Mucosa of descending colon (tissue), 3 donors: ENCODE measurements around the gene COMT. TPM values are rescaled to one million over a fixed set of nuclear protein-coding genes. Genes with fewer than 3 reads are reported as not detected.

Experiments used
- ATAC-seq: fragments of 200-7000 bp; cut with Tn5 transposase; one replicate; pipeline ENCODE4 v1.9.1; 2020; ENCODE audit warnings: mild to moderate bottlenecking, moderate library complexity
- DNase-seq, 3 donors: peaks; one replicate each; pipeline ENCODE4 v3.0.0-alpha.2; 2020
- H3K36me3 ChIP-seq: fragments of 200-600 bp; one replicate; pipeline ENCODE4 v1.8.0; 2021; ENCODE audit warnings: low read depth, mild to moderate bottlenecking
- H3K4me1 ChIP-seq: fragments of 200-600 bp; one replicate; pipeline ENCODE4 v1.8.0; 2021; ENCODE audit warnings: low read depth, mild to moderate bottlenecking
- H3K4me3 ChIP-seq: fragments of 200-600 bp; one replicate; pipeline ENCODE4 v1.8.0; 2021; ENCODE audit warnings: mild to moderate bottlenecking
- H3K9me3 ChIP-seq: fragments of 200-600 bp; one replicate; pipeline ENCODE4 v1.8.0; 2021; ENCODE audit warnings: mild to moderate bottlenecking
- CTCF ChIP-seq: fragments of 200-600 bp; IDR thresholded peaks from one replicate; pipeline ENCODE4 v1.8.0; 2022; ENCODE audit warnings: antibody characterized with exemption, mild to moderate bottlenecking
- intact Hi-C, 2 donors: fragments of 100-400 bp; cut with DNase I in 1 of 2; cut with micrococcal nuclease in 1 of 2; formaldehyde crosslinking; loops; one replicate each; pipeline versions ENCODE4 v1.11.0 to v1.11.1; 2022; cut with DNase I, micrococcal nuclease
- total RNA-seq, 3 donors: library from RNA; stranded (reverse); fragmentation: NEBNext Ultra II Directional in 2 of 3; extraction: Animal tissue kit (Norgen Biotek cat#: 25700) in 2 of 3; gene quantifications; one replicate each; pipeline versions ENCODE4 v1.2.1 to v1.2.4, GENCODE V29; 2021 to 2023
- donor health status: DM: no; HTN: no; CAD: no; lungs with moderate emphysema.
- donor health status: DM: no; HTN: no; CAD: no.
- donor health status: DM: no; HTN: yes; CAD: no.

COMT gene
- total RNA-seq, 3 donors from 2014 or later: 61.2 to 88.7 (median 70.7) TPM

GRCh38 chr22:19998991-19999820 is 57.6 kb downstream of the COMT start:
- no peak for TF ChIP-seq CTCF
- ATAC-seq (no peak), DNase-seq (peak in 2 of 3 donors; percentile 20 to 39)
- no peaks in the 10 kb centered on the region for H3K4me1 ChIP-seq
- H3K9me3 ChIP-seq: peaks cover 5% of the 10 kb centered on the region
- H3K36me3 ChIP-seq: no peaks in the 10 kb centered on the region
- intact Hi-C loops: no loop called here
- H3K4me3 ChIP-seq: no peak overlapping the region

GRCh38 chr22:20000246-20001081 is 58.9 kb downstream of the COMT start:
- intact Hi-C loops: no loop called here
- Histone ChIP-seq H3K36me3 (no peaks in the 10 kb centered on the region), H3K9me3 (peaks cover 5% of the 10 kb centered on the region), H3K4me1 (no peaks in the 10 kb centered on the region), H3K4me3 (no peak overlapping the region)
- TF ChIP-seq CTCF: no peak
- ATAC-seq (peak; percentile 9), DNase-seq (peak in 2 of 3 donors; percentile 17 to 46)

GRCh38 chr22:20001082-20001638 is 59.6 kb downstream of the COMT start:
- no peak overlapping the region for H3K4me3 ChIP-seq
- no peaks in the 10 kb centered on the region for H3K36me3 ChIP-seq
- peaks cover 5% of the 10 kb centered on the region for H3K9me3 ChIP-seq
- H3K4me1 ChIP-seq: no peaks in the 10 kb centered on the region
- no peak for TF ChIP-seq CTCF
- DNase-seq (peak in 1 of 3 donors; percentile 40), ATAC-seq (no peak)
- intact Hi-C loops: no loop called here

- ATAC-seq: no peak
- intact Hi-C loops: no loop called here
Measured at GRCh38 chr22:20002128-20002527, 60.6 kb downstream of the COMT start.

More at GRCh38 chr22:20002128-20002527, 60.6 kb downstream of the COMT start:
- H3K9me3 ChIP-seq: peaks cover 5% of the 10 kb centered on the region
- peak in 1 of 3 donors; percentile 15 for DNase-seq
- H3K4me3 ChIP-seq: no peak overlapping the region
- TF ChIP-seq CTCF: no peak
- no peaks in the 10 kb centered on the region for H3K36me3 ChIP-seq
- H3K4me1 ChIP-seq: no peaks in the 10 kb centered on the region
